ENCODE data around the gene AMBRA1.

Gene AMBRA1

DNA sequence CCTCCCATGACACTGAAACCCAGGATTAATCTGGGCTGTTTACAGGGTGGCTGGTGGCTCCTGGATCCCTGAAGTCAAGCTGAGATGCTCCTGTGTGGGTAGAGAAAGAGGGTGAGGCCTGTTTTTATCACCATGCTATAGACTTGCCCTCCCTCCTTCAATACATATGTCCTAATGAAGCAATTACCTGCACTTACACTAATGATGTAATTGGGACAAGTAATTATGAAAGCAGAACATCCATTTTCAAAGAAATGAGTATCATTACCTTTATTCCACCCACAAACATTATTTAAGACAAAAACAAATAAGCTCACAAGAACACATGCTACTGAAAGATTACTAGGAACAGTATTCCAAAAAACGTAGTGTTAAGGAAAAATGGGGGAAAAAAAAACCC is 138.0 kb downstream of the AMBRA1 start:
- Histone ChIP-seq H3F3A (ENCODE audit: insufficient read depth) (no peaks in the 10 kb centered on the region), H3K36me3 (ENCODE audit: low read length) (no peaks in the 10 kb centered on the region), H3K27me3 (ENCODE audit: low read length) (no peaks in the 10 kb centered on the region), H3K9me2 (replicated peaks; ENCODE audit: insufficient read depth, low read length) (no peaks in the 10 kb centered on the region), H3K79me2 (ENCODE audit: insufficient read depth, low read length) (no peaks in the 10 kb centered on the region; the same call in 1 of the 2 replicates), H3K4me2 (ENCODE audit: low read depth, low read length, poor library complexity, severe bottlenecking) (no peak overlapping the region), H3K4me3 (ENCODE audit: insufficient read depth, low read length, poor library complexity, severe bottlenecking) (no peak overlapping the region), H3K27ac (ENCODE audit: low read depth, low read length) (no peak overlapping the region), H3K9ac (ENCODE audit: low read length) (no peak overlapping the region), H2AFZ (ENCODE audit: low read depth, low read length, severe bottlenecking) (no peak overlapping the region), H4K20me1 (ENCODE audit: low read depth, low read length) (0 out of 2 replicates have a peak, but pooled peaks cover 5% of the 10 kb centered on the region), H3K9me3 (ENCODE audit: insufficient read depth, low read length) (no peaks in the 10 kb centered on the region)
- TF ChIP-seq, protein P1, sequence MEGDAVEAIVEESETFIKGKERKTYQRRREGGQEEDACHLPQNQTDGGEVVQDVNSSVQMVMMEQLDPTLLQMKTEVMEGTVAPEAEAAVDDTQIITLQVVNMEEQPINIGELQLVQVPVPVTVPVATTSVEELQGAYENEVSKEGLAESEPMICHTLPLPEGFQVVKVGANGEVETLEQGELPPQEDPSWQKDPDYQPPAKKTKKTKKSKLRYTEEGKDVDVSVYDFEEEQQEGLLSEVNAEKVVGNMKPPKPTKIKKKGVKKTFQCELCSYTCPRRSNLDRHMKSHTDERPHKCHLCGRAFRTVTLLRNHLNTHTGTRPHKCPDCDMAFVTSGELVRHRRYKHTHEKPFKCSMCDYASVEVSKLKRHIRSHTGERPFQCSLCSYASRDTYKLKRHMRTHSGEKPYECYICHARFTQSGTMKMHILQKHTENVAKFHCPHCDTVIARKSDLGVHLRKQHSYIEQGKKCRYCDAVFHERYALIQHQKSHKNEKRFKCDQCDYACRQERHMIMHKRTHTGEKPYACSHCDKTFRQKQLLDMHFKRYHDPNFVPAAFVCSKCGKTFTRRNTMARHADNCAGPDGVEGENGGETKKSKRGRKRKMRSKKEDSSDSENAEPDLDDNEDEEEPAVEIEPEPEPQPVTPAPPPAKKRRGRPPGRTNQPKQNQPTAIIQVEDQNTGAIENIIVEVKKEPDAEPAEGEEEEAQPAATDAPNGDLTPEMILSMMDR (IDR thresholded peaks at IDR 0.05; ENCODE audit: insufficient read depth, low read length, poor library complexity, severe bottlenecking) = no peak
- TF ChIP-seq EZH2phosphoT487 (conservative IDR thresholded peaks at IDR 0.05; ENCODE audit: low read length) = no peak

DNA sequence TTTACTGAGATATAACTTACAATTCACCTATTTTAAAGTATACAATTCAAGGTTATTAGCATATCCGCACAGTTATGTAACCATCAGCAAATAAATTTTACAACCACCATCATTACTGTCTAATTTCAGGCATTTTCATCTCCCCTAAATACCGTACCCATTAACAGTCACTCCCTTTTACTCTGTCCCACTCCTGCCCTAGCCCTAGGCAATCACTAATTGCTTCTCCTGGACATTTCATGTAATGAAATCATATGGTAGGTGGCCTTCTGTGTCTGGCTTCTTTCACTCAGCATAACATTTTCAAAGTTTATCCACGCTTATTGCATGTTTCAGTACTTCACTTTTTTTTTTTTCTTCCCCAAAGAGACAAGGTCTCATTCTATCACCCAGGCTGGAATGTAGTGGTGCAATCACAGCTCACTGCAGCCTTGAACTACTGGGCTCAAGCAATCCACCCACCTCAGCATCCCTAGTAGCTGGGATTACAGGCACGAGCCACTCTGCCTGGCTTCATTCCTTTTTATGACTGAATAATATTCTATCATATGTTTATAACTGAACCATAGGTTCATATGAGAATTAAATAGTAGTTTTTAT is 140.8 kb downstream of the AMBRA1 start:
- Histone ChIP-seq H3K9ac (ENCODE audit: low read length) (no peak overlapping the region), H3K79me2 (ENCODE audit: insufficient read depth, low read length) (no peaks in the 10 kb centered on the region), H3K36me3 (ENCODE audit: low read length) (no peaks in the 10 kb centered on the region), H4K20me1 (ENCODE audit: low read depth, low read length) (0 out of 2 replicates have a peak, but pooled peaks cover 5% of the 10 kb centered on the region), H2AFZ (ENCODE audit: low read depth, low read length, severe bottlenecking) (no peak overlapping the region), H3F3A (ENCODE audit: insufficient read depth) (no peaks in the 10 kb centered on the region), H3K27ac (ENCODE audit: low read depth, low read length) (no peak overlapping the region), H3K4me3 (ENCODE audit: insufficient read depth, low read length, poor library complexity, severe bottlenecking) (no peak overlapping the region), H3K4me2 (ENCODE audit: low read depth, low read length, poor library complexity, severe bottlenecking) (no peak overlapping the region), H3K9me2 (replicated peaks; ENCODE audit: insufficient read depth, low read length) (no peaks in the 10 kb centered on the region), H3K9me3 (ENCODE audit: insufficient read depth, low read length) (no peaks in the 10 kb centered on the region), H3K27me3 (ENCODE audit: low read length) (no peaks in the 10 kb centered on the region)
- TF ChIP-seq, protein P1 (IDR thresholded peaks at IDR 0.05; ENCODE audit: insufficient read depth, low read length, poor library complexity, severe bottlenecking) = no peak
- TF ChIP-seq EZH2phosphoT487 (conservative IDR thresholded peaks at IDR 0.05; ENCODE audit: low read length) = no peak

DNA sequence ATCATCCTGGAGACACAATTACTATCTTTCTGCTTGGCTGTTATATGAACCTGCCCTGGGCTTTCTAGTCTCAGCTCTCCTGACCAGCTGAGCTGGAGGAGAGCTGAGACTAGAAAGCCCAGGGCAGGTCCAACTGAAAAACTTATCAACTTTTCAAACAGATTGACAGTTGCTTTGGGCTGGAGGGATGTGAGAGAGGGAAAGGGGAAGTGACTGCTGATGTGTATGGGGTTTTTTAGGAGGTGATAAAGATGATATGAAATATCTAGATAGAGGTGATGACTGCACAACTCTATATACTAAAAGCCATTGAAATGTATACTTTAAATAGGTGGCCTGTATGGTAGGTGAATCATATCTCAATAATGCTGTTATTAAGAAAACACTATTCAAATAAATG is 142.1 kb downstream of the AMBRA1 start:
- no peaks in the 10 kb centered on the region for H3K79me2 ChIP-seq (ENCODE audit: insufficient read depth, low read length)
- no peaks in the 10 kb centered on the region for H3K9me2 ChIP-seq (replicated peaks; ENCODE audit: insufficient read depth, low read length)
- H3K36me3 ChIP-seq (ENCODE audit: low read length) = no peaks in the 10 kb centered on the region
- H4K20me1 ChIP-seq (ENCODE audit: low read depth, low read length) = 0 out of 2 replicates have a peak, but pooled peaks cover 5% of the 10 kb centered on the region
- no peak overlapping the region for H3K9ac ChIP-seq (ENCODE audit: low read length)
- no peaks in the 10 kb centered on the region for H3F3A ChIP-seq (ENCODE audit: insufficient read depth)
- no peak overlapping the region for H3K4me3 ChIP-seq (ENCODE audit: insufficient read depth, low read length, poor library complexity, severe bottlenecking)
- H3K27me3 ChIP-seq (ENCODE audit: low read length) = no peaks in the 10 kb centered on the region
- TF ChIP-seq, protein P1 (IDR thresholded peaks at IDR 0.05; ENCODE audit: insufficient read depth, low read length, poor library complexity, severe bottlenecking) = no peak
- no peak for TF ChIP-seq EZH2phosphoT487 (conservative IDR thresholded peaks at IDR 0.05; ENCODE audit: low read length)
- no peak overlapping the region for H3K4me2 ChIP-seq (ENCODE audit: low read depth, low read length, poor library complexity, severe bottlenecking)
- no peak overlapping the region for H3K27ac ChIP-seq (ENCODE audit: low read depth, low read length)
- H2AFZ ChIP-seq (ENCODE audit: low read depth, low read length, severe bottlenecking) = no peak overlapping the region
- no peaks in the 10 kb centered on the region for H3K9me3 ChIP-seq (ENCODE audit: insufficient read depth, low read length)
